Mucosa of stomach (tissue), 1 donor: Measurements from ENCODE around the gene ROCK2.

Source experiments
- H3K27me3 ChIP-seq: one replicate; pipeline ENCODE4 v1.7.0; 2013; ENCODE audit warnings: mild to moderate bottlenecking, low read length; ENCODE audit not compliant: control insufficient read depth, insufficient read depth
- H3K36me3 ChIP-seq: one replicate; pipeline ENCODE4 v1.7.0; 2013; ENCODE audit warnings: low read length; ENCODE audit not compliant: control insufficient read depth, insufficient read depth
- H3K4me1 ChIP-seq: one replicate; pipeline ENCODE4 v1.7.0; 2013; ENCODE audit warnings: mild to moderate bottlenecking, low read length; ENCODE audit not compliant: control insufficient read depth, insufficient read depth
- H3K4me3 ChIP-seq: one replicate; pipeline ENCODE4 v1.7.0; 2013; ENCODE audit warnings: low read length
- H3K9ac ChIP-seq: one replicate; pipeline ENCODE4 v1.7.0; 2013; ENCODE audit warnings: mild to moderate bottlenecking, low read length, moderate library complexity
- H3K9me3 ChIP-seq: one replicate; pipeline ENCODE4 v1.7.0; 2013; ENCODE audit warnings: mild to moderate bottlenecking, low read length, moderate library complexity; ENCODE audit not compliant: control insufficient read depth
- donor health status: Pancreatic carcinoma.

ROCK2 gene

GRCh38 chr2:11245322-11245721 is 99.1 kb downstream of the ROCK2 start:
- H3K27me3 ChIP-seq = no peaks in the 10 kb centered on the region
- no peak overlapping the region for H3K4me3 ChIP-seq
- peaks cover 5% of the 10 kb centered on the region for H3K4me1 ChIP-seq
- H3K9me3 ChIP-seq = no peaks in the 10 kb centered on the region
- H3K9ac ChIP-seq = no peak overlapping the region
- no peaks in the 10 kb centered on the region for H3K36me3 ChIP-seq

GRCh38 chr2:11244091-11244826 is 100.2 kb downstream of the ROCK2 start:
- Histone ChIP-seq H3K4me1 (peaks cover 11% of the 10 kb centered on the region), H3K27me3 (no peaks in the 10 kb centered on the region), H3K36me3 (no peaks in the 10 kb centered on the region), H3K4me3 (no peak overlapping the region), H3K9me3 (no peaks in the 10 kb centered on the region), H3K9ac (no peak overlapping the region)

- Histone ChIP-seq H3K4me1 (peaks cover 11% of the 10 kb centered on the region), H3K9me3 (no peaks in the 10 kb centered on the region), H3K4me3 (no peak overlapping the region), H3K36me3 (no peaks in the 10 kb centered on the region), H3K9ac (no peak overlapping the region), H3K27me3 (no peaks in the 10 kb centered on the region)
Observed at GRCh38 chr2:11243512-11243911, 100.9 kb downstream of the ROCK2 start.

- Histone ChIP-seq H3K36me3 (no peaks in the 10 kb centered on the region), H3K9ac (no peak overlapping the region), H3K9me3 (no peaks in the 10 kb centered on the region), H3K4me1 (peaks cover 11% of the 10 kb centered on the region), H3K27me3 (no peaks in the 10 kb centered on the region), H3K4me3 (no peak overlapping the region)
Observed at GRCh38 chr2:11242542-11243174, 101.8 kb downstream of the ROCK2 start.

GRCh38 chr2:11241412-11242203 is 102.8 kb downstream of the ROCK2 start:
- Histone ChIP-seq H3K9ac (no peak overlapping the region), H3K4me1 (peaks cover 11% of the 10 kb centered on the region), H3K9me3 (no peaks in the 10 kb centered on the region), H3K4me3 (no peak overlapping the region), H3K36me3 (no peaks in the 10 kb centered on the region), H3K27me3 (no peaks in the 10 kb centered on the region)

- no peak overlapping the region for H3K4me3 ChIP-seq
- no peaks in the 10 kb centered on the region for H3K36me3 ChIP-seq
- H3K4me1 ChIP-seq = peaks cover 11% of the 10 kb centered on the region
- H3K9ac ChIP-seq = no peak overlapping the region
- H3K9me3 ChIP-seq = no peaks in the 10 kb centered on the region
- H3K27me3 ChIP-seq = no peaks in the 10 kb centered on the region
Observed at GRCh38 chr2:11239666-11240462, 104.6 kb downstream of the ROCK2 start.

GRCh38 chr2:11239147-11239546 is 105.3 kb downstream of the ROCK2 start:
- Histone ChIP-seq H3K27me3 (no peaks in the 10 kb centered on the region), H3K4me3 (no peak overlapping the region), H3K36me3 (no peaks in the 10 kb centered on the region), H3K9ac (no peak overlapping the region), H3K4me1 (peaks cover 11% of the 10 kb centered on the region), H3K9me3 (no peaks in the 10 kb centered on the region)

- Histone ChIP-seq H3K9ac (no peak overlapping the region), H3K36me3 (no peaks in the 10 kb centered on the region), H3K27me3 (no peaks in the 10 kb centered on the region)
Observed at GRCh38 chr2:11237122-11237521, 107.3 kb downstream of the ROCK2 start.

GRCh38 chr2:11236335-11236734 is 108.1 kb downstream of the ROCK2 start:
- H3K4me3 ChIP-seq = no peak overlapping the region
- H3K9ac ChIP-seq = no peak overlapping the region
- H3K36me3 ChIP-seq = no peaks in the 10 kb centered on the region
- H3K9me3 ChIP-seq = no peaks in the 10 kb centered on the region
- H3K27me3 ChIP-seq = no peaks in the 10 kb centered on the region
- peaks cover 6% of the 10 kb centered on the region for H3K4me1 ChIP-seq

More at GRCh38 chr2:11237122-11237521, 107.3 kb downstream of the ROCK2 start:
- H3K4me3 ChIP-seq = no peak overlapping the region
- no peaks in the 10 kb centered on the region for H3K9me3 ChIP-seq
- H3K4me1 ChIP-seq = peaks cover 6% of the 10 kb centered on the region

- H3K9ac ChIP-seq = no peak overlapping the region
- H3K4me1 ChIP-seq = peaks cover 6% of the 10 kb centered on the region
- no peak overlapping the region for H3K4me3 ChIP-seq
- no peaks in the 10 kb centered on the region for H3K36me3 ChIP-seq
- H3K9me3 ChIP-seq = no peaks in the 10 kb centered on the region
- H3K27me3 ChIP-seq = no peaks in the 10 kb centered on the region
Observed at GRCh38 chr2:11235583-11235982, 108.9 kb downstream of the ROCK2 start.

- H3K4me1 ChIP-seq = no peaks in the 10 kb centered on the region
- no peaks in the 10 kb centered on the region for H3K36me3 ChIP-seq
- no peak overlapping the region for H3K9ac ChIP-seq
- H3K27me3 ChIP-seq = no peaks in the 10 kb centered on the region
- H3K4me3 ChIP-seq = no peak overlapping the region
- H3K9me3 ChIP-seq = no peaks in the 10 kb centered on the region
Observed at GRCh38 chr2:11234309-11234708, 110.1 kb downstream of the ROCK2 start.
